A673 (cell line): ENCODE measurements around the gene FLT4. TPM values are rescaled to one million over a fixed set of nuclear protein-coding genes. Genes with fewer than 3 reads are reported as not detected.

ENCODE experiments used
- BruUV-seq: library from RNA; stranded (reverse); fragments of 400-500 nt; replicated peaks from 2 replicates; lab custom pipeline; 2021; lab: Mats Ljungman, UMichigan
- CTCF ChIA-PET: fragments of 300-600 bp; sonication (Branson Sonifier 250); formaldehyde crosslinking; loops from one replicate; lab custom pipeline; 2022; ENCODE audit warnings: antibody characterized with exemption; lab: Charles Lee
- POLR2A ChIA-PET: fragments of 300-600 bp; sonication (Branson Sonifier 250); formaldehyde crosslinking; loops from one replicate; lab custom pipeline; 2022; ENCODE audit warnings: antibody characterized with exemption; ENCODE audit not compliant: low non-redundant PET; lab: Charles Lee
- DNase-seq: peaks from one replicate; pipeline ENCODE4 v3.0.0-alpha.2; 2015; ENCODE audit warnings: low spot score
- H3K27ac ChIP-seq: fragments of 200-600 bp; sonication (generic); 2 replicates; pipeline ENCODE4 v1.5.1; 2016; ENCODE audit warnings: mixed run types, low read depth, mild to moderate bottlenecking, mixed read lengths, antibody characterized with exemption, low read length; ENCODE audit not compliant: poor library complexity, severe bottlenecking
- H3K27me3 ChIP-seq: fragments of 200-600 bp; sonication (generic); replicated peaks from 2 replicates; pipeline ENCODE4 v1.6.1; 2017; ENCODE audit warnings: mixed run types, low read depth, mild to moderate bottlenecking, mixed read lengths, antibody characterized with exemption, low read length; ENCODE audit not compliant: insufficient read depth, poor library complexity
- H3K36me3 ChIP-seq: fragments of 200-600 bp; sonication (generic); 2 replicates; pipeline ENCODE4 v1.6.1; 2016; ENCODE audit warnings: mixed run types, mild to moderate bottlenecking, mixed read lengths, antibody characterized with exemption, low read length; ENCODE audit not compliant: insufficient read depth, poor library complexity, severe bottlenecking
- H3K4me1 ChIP-seq: fragments of 200-600 bp; sonication (generic); 2 replicates; pipeline ENCODE4 v1.6.1; 2017; ENCODE audit warnings: mixed run types, mild to moderate bottlenecking, mixed read lengths, antibody characterized with exemption, low read length; ENCODE audit not compliant: insufficient read depth, poor library complexity, severe bottlenecking
- H3K4me3 ChIP-seq: fragments of 200-600 bp; sonication (generic); 2 replicates; pipeline ENCODE4 v1.5.1; 2016; ENCODE audit warnings: low read depth, mixed run types, mild to moderate bottlenecking, mixed read lengths, low read length; ENCODE audit not compliant: poor library complexity, severe bottlenecking
- H3K9me3 ChIP-seq: fragments of 200-600 bp; sonication (generic); 2 replicates; pipeline ENCODE4 v1.6.1; 2016; ENCODE audit warnings: mixed run types, low read depth, mild to moderate bottlenecking, mixed read lengths, antibody characterized with exemption, low read length; ENCODE audit not compliant: poor library complexity, severe bottlenecking
- EZH2 ChIP-seq: fragments of 200-600 bp; sonication (generic); IDR thresholded peaks from 2 replicates; pipeline ENCODE4 v1.6.1; 2017; ENCODE audit warnings: borderline replicate concordance, low read depth, mild to moderate bottlenecking, mixed read lengths, antibody characterized with exemption, low read length; ENCODE audit not compliant: poor library complexity, severe bottlenecking
- intact Hi-C: fragments of 100-400 bp; cut with micrococcal nuclease; formaldehyde crosslinking; loops from one replicate; pipeline ENCODE4 v1.10.0; 2022; ENCODE audit not compliant: unreplicated experiment
- total RNA-seq: library from RNA; stranded (reverse); gene quantifications from 2 replicates; pipeline ENCODE4 v1.2.3, GENCODE V29; 2021
- TF ChIP-seq, protein P1 (sequence below): fragments of 300-800, 200-600 bp; sonication (generic); conservative IDR thresholded peaks from 2 replicates; pipeline ENCODE4 v1.5.1; 2017; ENCODE audit warnings: low read depth, mild to moderate bottlenecking, antibody characterized with exemption, low read length, moderate library complexity, mixed read lengths

FLT4 gene
- total RNA-seq, 1 experiment from 2014 or later: 8.6 TPM

DNA sequence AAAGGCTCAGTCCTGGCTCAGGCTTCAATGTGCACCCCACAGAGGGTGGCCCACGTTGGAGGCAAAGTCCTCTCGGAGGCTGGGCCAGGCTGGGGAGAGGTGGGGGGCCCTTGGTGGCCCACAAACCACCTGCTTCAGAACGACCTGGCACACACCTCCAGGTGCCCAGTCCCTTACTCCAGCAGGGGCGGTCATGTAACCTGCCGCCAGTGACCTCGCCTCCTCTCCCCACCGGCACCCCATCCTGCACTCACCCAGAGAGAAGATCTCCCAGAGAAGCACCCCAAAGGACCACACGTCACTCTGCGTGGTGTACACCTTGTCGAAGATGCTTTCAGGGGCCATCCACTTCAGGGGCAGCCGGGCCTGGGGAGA is 35.6 kb downstream of the FLT4 start:
- H3K36me3 ChIP-seq: no peaks in the 10 kb centered on the region
- intact Hi-C loops: no loop called here
- H3K9me3 ChIP-seq: no peaks in the 10 kb centered on the region
- ChIA-PET CTCF (no interaction called here), POLR2A (no interaction called here)
- H3K27me3 ChIP-seq: no peaks in the 10 kb centered on the region
- H3K4me1 ChIP-seq: no peaks in the 10 kb centered on the region
- DNase-seq: no peak
- no TSS peak for BruUV-seq
- no peak overlapping the region for H3K27ac ChIP-seq
- TF ChIP-seq, protein P1, sequence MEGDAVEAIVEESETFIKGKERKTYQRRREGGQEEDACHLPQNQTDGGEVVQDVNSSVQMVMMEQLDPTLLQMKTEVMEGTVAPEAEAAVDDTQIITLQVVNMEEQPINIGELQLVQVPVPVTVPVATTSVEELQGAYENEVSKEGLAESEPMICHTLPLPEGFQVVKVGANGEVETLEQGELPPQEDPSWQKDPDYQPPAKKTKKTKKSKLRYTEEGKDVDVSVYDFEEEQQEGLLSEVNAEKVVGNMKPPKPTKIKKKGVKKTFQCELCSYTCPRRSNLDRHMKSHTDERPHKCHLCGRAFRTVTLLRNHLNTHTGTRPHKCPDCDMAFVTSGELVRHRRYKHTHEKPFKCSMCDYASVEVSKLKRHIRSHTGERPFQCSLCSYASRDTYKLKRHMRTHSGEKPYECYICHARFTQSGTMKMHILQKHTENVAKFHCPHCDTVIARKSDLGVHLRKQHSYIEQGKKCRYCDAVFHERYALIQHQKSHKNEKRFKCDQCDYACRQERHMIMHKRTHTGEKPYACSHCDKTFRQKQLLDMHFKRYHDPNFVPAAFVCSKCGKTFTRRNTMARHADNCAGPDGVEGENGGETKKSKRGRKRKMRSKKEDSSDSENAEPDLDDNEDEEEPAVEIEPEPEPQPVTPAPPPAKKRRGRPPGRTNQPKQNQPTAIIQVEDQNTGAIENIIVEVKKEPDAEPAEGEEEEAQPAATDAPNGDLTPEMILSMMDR: no peak
- no peak for TF ChIP-seq EZH2
- H3K4me3 ChIP-seq: no peak overlapping the region

DNA sequence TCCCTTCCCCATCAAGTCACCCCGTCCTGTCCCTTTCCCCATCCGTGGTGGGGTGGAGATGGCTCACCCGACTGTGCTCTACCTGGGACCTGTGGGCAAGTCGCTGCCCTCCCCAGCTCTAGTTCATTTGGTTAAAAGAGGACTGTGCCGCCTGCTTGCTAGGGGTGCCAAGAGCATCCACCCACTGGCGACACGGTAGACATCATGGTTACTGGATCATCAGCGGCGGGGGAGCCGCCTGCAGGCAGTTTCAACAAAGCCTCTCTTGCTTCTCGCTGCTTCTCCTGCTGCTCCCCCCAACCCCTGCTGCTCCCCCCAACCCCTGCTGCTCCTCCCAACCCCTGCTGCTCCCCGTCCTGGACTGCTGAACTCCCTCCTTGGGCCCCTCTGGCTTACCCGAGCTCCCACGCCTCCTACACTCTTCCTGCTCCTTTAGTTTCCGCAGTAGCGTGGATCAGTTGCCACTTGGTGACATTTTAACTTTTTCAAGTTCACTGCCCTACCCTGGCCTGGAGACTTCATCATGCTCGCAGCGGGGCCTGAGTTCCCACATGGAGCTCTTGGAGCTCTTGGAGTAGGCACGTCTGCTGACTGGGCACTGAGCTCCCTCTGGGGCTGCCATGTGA is 36.1 kb downstream of the FLT4 start:
- no peaks in the 10 kb centered on the region for H3K9me3 ChIP-seq
- ChIA-PET POLR2A (interaction anchor here (0.5 kb wide), 1 partner anchor 9 kb away, joined by 6 read pairs; no protein-coding TSS in a partner anchor), CTCF (no interaction called here)
- H3K27ac ChIP-seq: no peak overlapping the region
- DNase-seq: no peak
- H3K27me3 ChIP-seq: no peaks in the 10 kb centered on the region
- H3K36me3 ChIP-seq: no peaks in the 10 kb centered on the region
- intact Hi-C loops: no loop called here
- no peak for TF ChIP-seq EZH2
- TF ChIP-seq, protein P1: no peak
- H3K4me1 ChIP-seq: no peaks in the 10 kb centered on the region
- no peak overlapping the region for H3K4me3 ChIP-seq
- no TSS peak for BruUV-seq

DNA sequence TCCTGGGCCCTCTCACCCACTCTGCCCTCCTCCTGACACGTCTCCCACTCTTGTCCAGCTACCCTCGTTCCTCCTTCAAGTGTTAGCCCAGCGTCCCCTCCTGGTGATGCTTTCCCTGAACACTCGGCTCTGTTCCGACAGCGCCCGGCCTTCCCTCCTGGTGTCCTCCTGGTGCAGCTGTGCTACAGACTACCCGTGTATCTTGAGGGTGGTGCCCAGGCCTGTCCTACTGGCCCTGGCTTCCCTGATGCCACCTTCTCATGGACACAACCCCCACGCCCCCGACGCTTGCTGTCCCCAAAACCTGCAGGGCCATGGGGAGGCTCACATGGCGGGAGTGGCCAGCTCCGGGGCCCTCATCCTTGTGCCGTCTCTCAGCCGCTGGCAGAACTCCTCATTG is 36.7 kb downstream of the FLT4 start:
- H3K9me3 ChIP-seq: no peaks in the 10 kb centered on the region
- H3K27me3 ChIP-seq: no peaks in the 10 kb centered on the region
- DNase-seq: no peak
- no peak overlapping the region for H3K27ac ChIP-seq
- H3K4me1 ChIP-seq: no peaks in the 10 kb centered on the region
- intact Hi-C loops: no loop called here
- TF ChIP-seq, protein P1: no peak
- CTCF ChIA-PET: no interaction called here
- H3K36me3 ChIP-seq: no peaks in the 10 kb centered on the region
- H3K4me3 ChIP-seq: no peak overlapping the region
- no TSS peak for BruUV-seq
- POLR2A ChIA-PET: interaction anchor here (0.5 kb wide), 1 partner anchor 9 kb away, joined by 6 read pairs; no protein-coding TSS in a partner anchor
